ENCODE results near the gene ZNF514.
"Not testable (repeated sequence)": the region's sequence is repeated elsewhere in the genome, so short reads cannot be mapped to it uniquely, and the experiment has no call there.

The ZNF514 gene

DNA sequence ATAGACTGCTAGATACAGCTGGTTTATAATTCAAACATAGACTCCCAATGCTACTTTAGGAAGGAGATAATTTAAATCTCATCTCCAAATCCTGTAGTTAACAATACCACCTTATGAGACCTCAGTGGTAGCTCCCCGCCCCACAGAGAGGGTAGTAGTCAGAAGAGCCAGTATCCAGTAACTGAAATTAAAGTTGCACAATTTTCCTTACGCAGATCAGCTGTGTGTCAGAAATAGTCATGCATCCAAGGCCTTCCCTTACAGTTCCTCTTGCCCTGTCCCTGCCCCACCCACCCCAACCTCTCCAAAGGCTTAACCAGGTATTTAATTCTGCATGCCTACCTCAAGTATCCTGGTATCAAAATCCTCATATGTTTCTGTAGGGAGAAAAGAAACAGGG lies 53.6 kb downstream of the ZNF514 start:
- TF ChIP-seq CTCF (conservative IDR thresholded peaks at IDR 0.05) (no peak), ZFX (IDR thresholded peaks at IDR 0.05) (no peak)

GRCh38 chr2:95104606-95105005 lies 55.0 kb downstream of the ZNF514 start:
- H3K27ac ChIP-seq: no peak overlapping the region
- TF ChIP-seq CTCF (conservative IDR thresholded peaks at IDR 0.05) (no peak), ZFX (IDR thresholded peaks at IDR 0.05) (no peak)

More for the DNA sequence above, 53.6 kb downstream of the ZNF514 start:
- no peak overlapping the region for H3K27ac ChIP-seq

GRCh38 chr2:95099910-95100309 lies 59.7 kb downstream of the ZNF514 start:
- TF ChIP-seq CTCF (conservative IDR thresholded peaks at IDR 0.05) (no peak), ZFX (IDR thresholded peaks at IDR 0.05) (no peak)
- no peak overlapping the region for H3K27ac ChIP-seq

- not testable (repeated sequence) for H3K27ac ChIP-seq
Measured at GRCh38 chr2:95098273-95098672, 61.4 kb downstream of the ZNF514 start.
